H1 (cell line): Measurements from ENCODE around the gene TMEM30A. TPM values are rescaled to one million over a fixed set of nuclear protein-coding genes. Genes with fewer than 3 reads are reported as not detected.

Experiments used
- CTCF ChIA-PET: fragments of 300-600 bp; sonication (Branson Sonifier 250); formaldehyde crosslinking; loops from one replicate; lab custom pipeline; 2021; ENCODE audit not compliant: partially characterized antibody; lab: Charles Lee
- POLR2A ChIA-PET: fragments of 300-600 bp; sonication (Branson Sonifier 250); formaldehyde crosslinking; loops from one replicate; lab custom pipeline; 2021; ENCODE audit warnings: inconsistent platforms; ENCODE audit not compliant: partially characterized antibody; lab: Charles Lee
- DNase-seq, 2 experiments: peaks; one replicate each; pipeline versions ENCODE4 v3.0.0 to v3.0.0-alpha.2; 2010 to 2022; ENCODE audit warnings: low spot score in 2 of 2, low read depth in 1 of 2, mixed read lengths in 1 of 2
- FAIRE-seq: peaks from 2 replicates; lab custom pipeline; 2011; peaks lifted over from hg19 to GRCh38; lab: Jason Lieb, UNC
- H2AFZ ChIP-seq: 2 replicates; pipeline ENCODE4 v1.8.1; 2012; ENCODE audit warnings: low read length, inconsistent platforms
- H2AK5ac ChIP-seq: 2 replicates; pipeline ENCODE4 v1.6.1; 2013; ENCODE audit warnings: low read depth, low read length
- H2BK120ac ChIP-seq: replicated peaks from 2 replicates; pipeline ENCODE3; 2013; ENCODE audit warnings: low read depth, low read length, inconsistent platforms
- H2BK12ac ChIP-seq: 2 replicates; pipeline ENCODE4 v1.6.1; 2013; ENCODE audit warnings: low read depth, low read length
- H2BK15ac ChIP-seq: 2 replicates; pipeline ENCODE4 v1.6.1; 2013; ENCODE audit warnings: low read length
- H2BK20ac ChIP-seq: 2 replicates; pipeline ENCODE4 v1.6.1; 2013; ENCODE audit warnings: low read length
- H2BK5ac ChIP-seq: 2 replicates; pipeline ENCODE4 v1.6.1; 2013; ENCODE audit warnings: low read depth, low read length
- H3K14ac ChIP-seq: 2 replicates; pipeline ENCODE4 v1.6.1; 2013; ENCODE audit warnings: inconsistent platforms; ENCODE audit not compliant: insufficient read length
- H3K18ac ChIP-seq: 2 replicates; pipeline ENCODE4 v1.6.1; 2013; ENCODE audit warnings: low read length; ENCODE audit errors: extremely low read depth
- H3K23ac ChIP-seq: 2 replicates; pipeline ENCODE4 v1.6.1; 2013; ENCODE audit warnings: inconsistent platforms; ENCODE audit not compliant: insufficient read length
- H3K23me2 ChIP-seq: 2 replicates; pipeline ENCODE4 v1.6.1; 2013; ENCODE audit warnings: low read depth, low read length
- H3K27ac ChIP-seq: 2 replicates; pipeline ENCODE4 v1.6.1; 2011; ENCODE audit warnings: low read depth, low read length, inconsistent platforms
- H3K27me3 ChIP-seq, 4 experiments: replicated peaks in 1 of 4; 1 replicate in 1 of 4; 2 replicates in 3 of 4; pipeline versions ENCODE4 v1.6.1 to v1.8.1; 2011 to 2013; ENCODE audit warnings: low read length in 3 of 4, mild to moderate bottlenecking in 3 of 4, inconsistent platforms in 2 of 4, mixed read lengths in 2 of 4, moderate library complexity in 1 of 4; ENCODE audit not compliant: control insufficient read depth in 3 of 4, insufficient read depth in 3 of 4; ENCODE audit errors: extremely low read depth in 1 of 4
- H3K36me3 ChIP-seq, 4 experiments: 2 replicates each; pipeline versions ENCODE4 v1.6.1 to v1.8.1; 2011 to 2013; ENCODE audit warnings: mild to moderate bottlenecking in 4 of 4, low read length in 3 of 4, moderate library complexity in 2 of 4, control low read depth in 1 of 4, inconsistent platforms in 1 of 4; ENCODE audit not compliant: insufficient read depth in 4 of 4, control insufficient read depth in 2 of 4
- H3K4ac ChIP-seq: replicated peaks from 2 replicates; pipeline ENCODE3; 2013; ENCODE audit warnings: low read length, low read depth, mixed read lengths, inconsistent platforms; ENCODE audit not compliant: insufficient read length
- H3K4me1 ChIP-seq, 4 experiments: replicated peaks in 1 of 4; 1 replicate in 1 of 4; 2 replicates in 3 of 4; pipeline versions ENCODE4 v1.6.1 to v1.8.1; 2011 to 2013; ENCODE audit warnings: low read length in 3 of 4, inconsistent platforms in 2 of 4, mixed read lengths in 1 of 4; ENCODE audit not compliant: insufficient read depth in 4 of 4, control insufficient read depth in 3 of 4
- H3K4me2 ChIP-seq, 2 experiments: 2 replicates each; pipeline versions ENCODE4 v1.6.1 to v1.8.1; 2011 to 2013; ENCODE audit warnings: low read depth in 2 of 2, low read length in 2 of 2, control low read depth in 1 of 2, inconsistent platforms in 1 of 2, mild to moderate bottlenecking in 1 of 2; ENCODE audit not compliant: insufficient read depth in 1 of 2
- H3K4me3 ChIP-seq, 4 experiments: fragments of 200-600, 300-600 bp in 1 of 4; sonication (generic), shearing (Covaris generic), sonication (Bioruptor Twin) in 1 of 4; 2 replicates each; pipeline versions ENCODE4 v1.5.1 to v1.8.1; 2011 to 2016; ENCODE audit warnings: low read length in 4 of 4, low read depth in 3 of 4, control low read depth in 2 of 4, inconsistent platforms in 2 of 4, mild to moderate bottlenecking in 2 of 4, mixed read lengths in 1 of 4, moderate library complexity in 1 of 4; ENCODE audit not compliant: insufficient read depth in 2 of 4; ENCODE audit errors: extremely low read depth in 1 of 4
- H3K56ac ChIP-seq: replicated peaks from 2 replicates; pipeline ENCODE3; 2013; ENCODE audit warnings: low read depth, mild to moderate bottlenecking, mixed read lengths, low read length, inconsistent platforms; ENCODE audit not compliant: insufficient read length
- H3K79me1 ChIP-seq: 2 replicates; pipeline ENCODE4 v1.6.1; 2013; ENCODE audit warnings: low read depth, low read length, control low read depth
- H3K79me2 ChIP-seq, 2 experiments: 2 replicates each; pipeline versions ENCODE4 v1.6.1 to v1.8.1; 2012 to 2013; ENCODE audit warnings: low read length in 2 of 2, mild to moderate bottlenecking in 2 of 2, inconsistent platforms in 1 of 2; ENCODE audit not compliant: insufficient read depth in 2 of 2, control insufficient read depth in 1 of 2
- H3K9ac ChIP-seq, 4 experiments: replicated peaks in 1 of 4; 1 replicate in 1 of 4; 2 replicates in 3 of 4; pipeline versions ENCODE4 v1.6.1 to v1.8.1; 2011 to 2013; ENCODE audit warnings: low read depth in 3 of 4, low read length in 3 of 4, control low read depth in 2 of 4, mild to moderate bottlenecking in 2 of 4, moderate library complexity in 2 of 4, inconsistent platforms in 1 of 4; ENCODE audit errors: extremely low read depth in 1 of 4
- H3K9me3 ChIP-seq, 2 experiments: 2 replicates each; pipeline versions ENCODE4 v1.6.1 to v1.8.1; 2012 to 2013; ENCODE audit warnings: mild to moderate bottlenecking in 2 of 2, moderate library complexity in 2 of 2, control low read depth in 1 of 2, inconsistent platforms in 1 of 2, low read depth in 1 of 2, low read length in 1 of 2, mixed read lengths in 1 of 2; ENCODE audit not compliant: insufficient read depth in 2 of 2
- H4K20me1 ChIP-seq, 2 experiments: replicated peaks in 1 of 2; 2 replicates each; pipeline versions ENCODE3 to v1.8.1; 2011 to 2013; ENCODE audit warnings: inconsistent platforms in 2 of 2, low read length in 2 of 2, mild to moderate bottlenecking in 1 of 2; ENCODE audit not compliant: insufficient read depth in 2 of 2, control insufficient read depth in 1 of 2
- H4K5ac ChIP-seq: 2 replicates; pipeline ENCODE4 v1.6.1; 2013; ENCODE audit warnings: low read length, low read depth, mixed read lengths, inconsistent platforms; ENCODE audit not compliant: insufficient read length
- H4K8ac ChIP-seq: 2 replicates; pipeline ENCODE4 v1.8.0; 2013; ENCODE audit warnings: mild to moderate bottlenecking, moderate library complexity, low read length, inconsistent platforms; ENCODE audit not compliant: insufficient read depth; ENCODE audit errors: extremely low read depth
- H4K91ac ChIP-seq: replicated peaks from 2 replicates; pipeline ENCODE3; 2013; ENCODE audit warnings: low read length, mixed read lengths, inconsistent platforms; ENCODE audit not compliant: insufficient read length
- CREB1 ChIP-seq: IDR thresholded peaks from 2 replicates; pipeline ENCODE4 v1.6.1; 2012; ENCODE audit warnings: inconsistent platforms
- EP300 ChIP-seq, 2 experiments: IDR thresholded peaks; 1 replicate in 1 of 2; 2 replicates in 1 of 2; pipeline ENCODE4 v1.6.1; 2011 to 2012; ENCODE audit warnings: low read depth in 2 of 2, low read length in 2 of 2, mild to moderate bottlenecking in 2 of 2, borderline replicate concordance in 1 of 2, inconsistent platforms in 1 of 2, moderate library complexity in 1 of 2
- GABPA ChIP-seq: IDR thresholded peaks from 2 replicates; pipeline ENCODE4 v1.6.1; 2011; ENCODE audit warnings: mild to moderate bottlenecking, low read length, moderate library complexity, borderline replicate concordance; ENCODE audit not compliant: insufficient read depth
- MAFK ChIP-seq: IDR thresholded peaks from 2 replicates; pipeline ENCODE4 v1.6.1; 2012; ENCODE audit warnings: low read depth, mild to moderate bottlenecking, improper control_type of control experiment, low read length
- NANOG ChIP-seq: IDR thresholded peaks from 2 replicates; pipeline ENCODE4 v1.6.1; 2011; ENCODE audit warnings: low read length, low read depth, mild to moderate bottlenecking, inconsistent platforms; ENCODE audit not compliant: insufficient read depth, poor library complexity, severe bottlenecking
- PHF8 ChIP-seq: fragments of 200-600 bp; sonication (generic); conservative IDR thresholded peaks from 2 replicates; pipeline ENCODE4 v1.7.1; 2012; ENCODE audit warnings: low read depth, mild to moderate bottlenecking, inconsistent platforms, low read length, moderate library complexity
- RBBP5 ChIP-seq: IDR thresholded peaks from 2 replicates; pipeline ENCODE4 v1.7.1; 2012; ENCODE audit warnings: low read depth, mild to moderate bottlenecking, inconsistent platforms, low read length, moderate library complexity, borderline replicate concordance
- RFX5 ChIP-seq: IDR thresholded peaks from 2 replicates; pipeline ENCODE4 v1.6.1; 2011; ENCODE audit warnings: low read depth, low read length, improper control_type of control experiment, borderline replicate concordance
- SIN3A ChIP-seq, 2 experiments: IDR thresholded peaks in 1 of 2; conservative IDR thresholded peaks in 1 of 2; 2 replicates each; pipeline ENCODE4 v1.6.1; 2011 to 2012; ENCODE audit warnings: low read length in 2 of 2, improper control_type of control experiment in 1 of 2, low read depth in 1 of 2, mild to moderate bottlenecking in 1 of 2
- SP1 ChIP-seq: IDR thresholded peaks from 2 replicates; pipeline ENCODE4 v1.6.1; 2011; ENCODE audit warnings: low read depth, low read length
- SUZ12 ChIP-seq: fragments of 200-600 bp; sonication (generic); IDR thresholded peaks from 2 replicates; pipeline ENCODE4 v1.6.1; 2012; ENCODE audit warnings: mild to moderate bottlenecking, inconsistent platforms, low read length, moderate library complexity, mixed read lengths
- TAF1 ChIP-seq: IDR thresholded peaks from 2 replicates; pipeline ENCODE4 v1.6.1; 2011; ENCODE audit warnings: mild to moderate bottlenecking, low read depth, low read length
- polyA plus RNA-seq, 7 experiments: library from polyadenylated mRNA; depleted of rRNA in 3 of 7; stranded (reverse) in 5 of 7; unstranded in 2 of 7; fragments of >200 nt in 5 of 7; fragments of 200-250 nt in 2 of 7; gene quantifications; 1 replicate in 5 of 7; 2 replicates in 1 of 7; 4 replicates in 1 of 7; pipeline versions ENCODE4 v1.2.1 to v1.2.3, GENCODE V29; 2011 to 2013; ENCODE audit warnings: missing spikeins in 2 of 7, mixed read lengths in 2 of 7
- total RNA-seq: library from RNA; stranded (reverse); fragmentation: NEBNext Ultra II Directional; extraction: Animal tissue kit (Norgen Biotek cat#: 25700); gene quantifications from 2 replicates; pipeline ENCODE4 v1.2.1, GENCODE V29; 2021
- TF ChIP-seq, protein P1 (sequence below): IDR thresholded peaks from 2 replicates; pipeline ENCODE4 v1.6.1; 2011; ENCODE audit warnings: low read depth, mild to moderate bottlenecking, low read length; ENCODE audit not compliant: insufficient read depth

The TMEM30A gene
- total and polyA plus RNA-seq, 2 of the 8 experiments (the other 6 are each of a cell fraction or from before 2014, with no cell fraction given) = 10.5 to 71.0 TPM

GRCh38 chr6:75275067-75275466 is 9.5 kb downstream of the TMEM30A start:
- no peak overlapping the region for H3K9ac ChIP-seq
- no peak overlapping the region for H2BK20ac ChIP-seq
- H3K23me2 ChIP-seq = no peaks in the 10 kb centered on the region
- H3K56ac ChIP-seq = no peak overlapping the region
- H2BK12ac ChIP-seq = no peak overlapping the region
- no peak overlapping the region for H3K14ac ChIP-seq
- H4K5ac ChIP-seq = no peak overlapping the region
- no peak for FAIRE-seq
- no peak overlapping the region for H2AFZ ChIP-seq
- H2BK120ac ChIP-seq = no peak overlapping the region
- POLR2A ChIA-PET = interaction anchor here (1.1 to 2.0 kb wide), 3 partner anchors 8 to 327 kb away, joined by 3 to 9 read pairs (median 5); partner anchors contain the start of genes SENP6 and TMEM30A
- H4K20me1 ChIP-seq = no peaks in the 10 kb centered on the region
- no peaks in the 10 kb centered on the region; the same call in 1 of the 2 replicates for H3K79me1 ChIP-seq
- peaks cover 15 to 97% of the 10 kb centered on the region in 2 experiments for H3K79me2 ChIP-seq
- peak overlapping the region; percentile 15 for H4K91ac ChIP-seq
- peaks cover 0 to 11% (median 8%) of the 10 kb centered on the region in 4 experiments; a peak in 3 of 7 replicates for H3K4me1 ChIP-seq
- peaks cover 0 to 20% (median 11%) of the 10 kb centered on the region in 4 experiments; a peak in 5 of 8 replicates for H3K36me3 ChIP-seq
- H3K4me3 ChIP-seq = no peak overlapping the region
- H3K23ac ChIP-seq = no peak overlapping the region
- H3K4ac ChIP-seq = no peak overlapping the region
- no peaks in the 10 kb centered on the region for H3K27me3 ChIP-seq
- H3K27ac ChIP-seq = no peak overlapping the region
- CTCF ChIA-PET = interaction anchor here (1.0 to 8.7 kb wide), 7 partner anchors 7 to 288 kb away, joined by 3 to 66 read pairs (median 4); partner anchors contain the start of gene TMEM30A
- H3K18ac ChIP-seq = no peak overlapping the region
- no peak overlapping the region for H3K4me2 ChIP-seq
- DNase-seq = no peak
- no peak overlapping the region for H2BK15ac ChIP-seq
- H3K9me3 ChIP-seq = peaks cover 4 to 7% of the 10 kb centered on the region in 2 experiments
- no peak overlapping the region for H2BK5ac ChIP-seq
- H2AK5ac ChIP-seq = no peak overlapping the region
- H4K8ac ChIP-seq = no peak overlapping the region
- TF ChIP-seq EP300 (IDR thresholded peaks at IDR 0.05; ENCODE audit: borderline replicate concordance in 1 of 2, low read depth in 2 of 2, low read length in 2 of 2) (no peak), CREB1 (no peak), TAF1 (no peak), SP1 (no peak), NANOG (no peak), SIN3A (conservative IDR thresholded peaks at IDR 0.05 in 1 of 2, IDR thresholded peaks at IDR 0.05 in 1 of 2; ENCODE audit: low read depth in 1 of 2, low read length in 2 of 2) (no peak), PHF8 (no peak), SUZ12 (no peak), MAFK (no peak), RBBP5 (no peak), GABPA (no peak), RFX5 (no peak)
- TF ChIP-seq, protein P1, sequence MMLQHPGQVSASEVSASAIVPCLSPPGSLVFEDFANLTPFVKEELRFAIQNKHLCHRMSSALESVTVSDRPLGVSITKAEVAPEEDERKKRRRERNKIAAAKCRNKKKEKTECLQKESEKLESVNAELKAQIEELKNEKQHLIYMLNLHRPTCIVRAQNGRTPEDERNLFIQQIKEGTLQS = no peak
